Prostate gland (tissue), 2 donors: Measurements from ENCODE around the gene FZD8. TPM values are rescaled to one million over a fixed set of nuclear protein-coding genes. Genes with fewer than 3 reads are reported as not detected.

Experiments used
- DNase-seq: peaks from one replicate; pipeline ENCODE4 v3.0.0-alpha.2; 2019; ENCODE audit warnings: low spot score
- H3K27ac ChIP-seq, 2 donors: fragments of 200-600 bp; sonication (generic); 2 replicates each; pipeline ENCODE4 v1.5.1; 2017 to 2019
- H3K27me3 ChIP-seq: fragments of 200-600 bp; sonication (generic); replicated peaks from 2 replicates; pipeline ENCODE4 v1.5.1; 2019; ENCODE audit not compliant: insufficient read depth
- H3K36me3 ChIP-seq, 2 donors: fragments of 200-600 bp; sonication (generic); 1 replicate in 1 of 2; 2 replicates in 1 of 2; pipeline versions ENCODE4 v1.5.1 to v1.8.1; 2017 to 2019
- H3K4me1 ChIP-seq: fragments of 200-600 bp; sonication (generic); replicated peaks from 2 replicates; pipeline ENCODE4 v1.5.1; 2019
- H3K4me3 ChIP-seq, 2 donors: fragments of 200-600 bp; sonication (generic); 2 replicates each; pipeline ENCODE4 v1.5.1; 2017 to 2019
- H3K9me3 ChIP-seq: fragments of 200-600 bp; sonication (generic); 2 replicates; pipeline ENCODE4 v1.5.1; 2017
- POLR2A ChIP-seq: fragments of 450-650 bp; IDR thresholded peaks from one replicate; pipeline ENCODE4 v1.6.1; 2016; ENCODE audit warnings: antibody characterized with exemption, mild to moderate bottlenecking
- POLR2AphosphoS5 ChIP-seq: sonication (generic); formaldehyde crosslinking; IDR thresholded peaks from one replicate; pipeline ENCODE4 v1.6.1; 2017; ENCODE audit warnings: antibody characterized with exemption
- WGBS: methylation state at CpG from one replicate; pipeline ENCODE4 v1.1.5; 2018; 5-methylcytosine and 5-hydroxymethylcytosine counted together
- intact Hi-C: fragments of 100-400 bp; cut with DNase I; formaldehyde crosslinking; loops from one replicate; pipeline ENCODE4 v1.14.2; 2022
- total RNA-seq, 2 donors: library from RNA; depleted of rRNA; stranded (reverse); fragments of >200 nt; gene quantifications; one replicate each; pipeline ENCODE4 v1.1.0, GENCODE V29; 2016
- TF ChIP-seq, protein P1 (sequence below), 4 experiments: fragments of 200-600 bp in 2 of 4; fragments of 450-650 bp in 2 of 4; sonication (generic) in 2 of 4; IDR thresholded peaks; 1 replicate in 3 of 4; 2 replicates in 1 of 4; pipeline ENCODE4 v1.5.1; 2016 to 2019; ENCODE audit warnings: antibody characterized with exemption in 4 of 4, mild to moderate bottlenecking in 2 of 4, moderate library complexity in 2 of 4

The FZD8 gene
- total RNA-seq, 2 donors from 2014 or later, result 5.6 to 14.2 TPM

DNA sequence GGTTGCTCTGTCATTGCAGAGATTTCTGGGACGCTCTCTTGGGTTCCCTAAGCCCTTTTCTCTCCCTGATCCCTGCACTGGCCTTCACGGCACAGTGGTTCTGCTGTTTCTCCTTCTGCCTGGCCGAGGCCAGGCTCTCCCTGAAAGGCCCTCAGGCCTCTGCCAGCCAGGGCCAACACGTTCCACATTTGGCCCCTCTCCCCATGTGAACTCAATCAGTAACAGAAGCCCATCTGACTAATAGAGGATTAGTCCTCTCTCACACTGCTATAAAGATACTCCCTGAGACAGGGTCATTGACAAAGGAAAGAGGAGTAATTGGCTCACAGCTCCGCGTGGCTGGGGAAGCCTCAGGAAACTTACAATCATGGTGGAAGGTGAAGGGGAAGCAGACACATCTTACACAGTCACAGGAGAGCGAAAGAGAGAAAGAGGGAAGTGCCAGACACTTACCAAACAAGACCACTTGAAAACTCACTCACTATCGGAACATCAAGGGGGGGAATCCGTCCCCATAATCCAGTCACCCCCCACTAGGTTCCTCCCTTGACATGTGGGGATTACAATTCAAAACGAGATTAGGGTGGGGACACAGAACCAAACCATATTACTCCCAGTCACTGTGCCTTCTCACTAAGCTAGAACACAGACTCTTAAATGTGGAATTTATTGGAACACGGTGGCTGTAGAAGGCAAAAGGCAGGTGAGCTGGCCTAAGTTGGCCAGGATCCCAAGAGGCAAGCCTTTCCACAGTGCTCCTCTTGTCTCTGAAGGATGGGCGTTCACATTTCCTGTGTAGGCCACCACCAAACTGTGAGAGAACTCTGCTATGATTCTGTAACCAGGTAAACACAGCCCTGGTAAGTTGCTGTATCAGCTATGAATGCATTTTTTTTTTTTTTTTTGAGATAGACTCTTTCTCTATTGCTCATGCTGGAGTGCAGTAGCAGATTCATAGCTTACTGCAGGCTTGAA lies 8.8 kb downstream of the FZD8 start:
- no peaks in the 10 kb centered on the region for H3K9me3 ChIP-seq
- no peak overlapping the region for H3K4me3 ChIP-seq
- no peak for TF ChIP-seq POLR2AphosphoS5
- TF ChIP-seq POLR2A, result no peak
- H3K27ac ChIP-seq, result no peak overlapping the region
- WGBS, result 52% methylated on average over 12 of the region's 12 CpGs
- DNase-seq, result no peak
- intact Hi-C loops, result no loop called here
- H3K27me3 ChIP-seq, result no peaks in the 10 kb centered on the region
- H3K4me1 ChIP-seq, result no peaks in the 10 kb centered on the region
- H3K36me3 ChIP-seq, result no peaks in the 10 kb centered on the region

DNA sequence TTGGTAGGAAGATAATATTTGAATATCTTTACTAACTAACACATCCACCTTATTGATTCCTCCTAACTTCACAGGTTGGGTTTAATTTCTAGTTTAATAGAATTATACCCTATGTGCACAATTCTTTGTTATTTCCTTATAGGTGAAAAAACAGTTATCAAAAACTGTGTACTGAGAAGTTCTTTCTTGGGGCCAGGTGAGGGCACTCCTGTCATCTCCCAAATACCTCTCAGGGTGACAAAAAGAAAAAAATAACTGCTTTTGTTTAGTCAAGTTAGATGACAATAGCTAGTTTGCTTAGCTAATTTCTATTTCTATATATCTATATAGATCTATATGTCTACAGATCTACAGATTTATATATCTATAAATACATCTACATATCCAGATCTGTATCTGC lies 10.1 kb downstream of the FZD8 start:
- TF ChIP-seq POLR2A, result no peak
- no peak for TF ChIP-seq POLR2AphosphoS5
- TF ChIP-seq, protein P1, sequence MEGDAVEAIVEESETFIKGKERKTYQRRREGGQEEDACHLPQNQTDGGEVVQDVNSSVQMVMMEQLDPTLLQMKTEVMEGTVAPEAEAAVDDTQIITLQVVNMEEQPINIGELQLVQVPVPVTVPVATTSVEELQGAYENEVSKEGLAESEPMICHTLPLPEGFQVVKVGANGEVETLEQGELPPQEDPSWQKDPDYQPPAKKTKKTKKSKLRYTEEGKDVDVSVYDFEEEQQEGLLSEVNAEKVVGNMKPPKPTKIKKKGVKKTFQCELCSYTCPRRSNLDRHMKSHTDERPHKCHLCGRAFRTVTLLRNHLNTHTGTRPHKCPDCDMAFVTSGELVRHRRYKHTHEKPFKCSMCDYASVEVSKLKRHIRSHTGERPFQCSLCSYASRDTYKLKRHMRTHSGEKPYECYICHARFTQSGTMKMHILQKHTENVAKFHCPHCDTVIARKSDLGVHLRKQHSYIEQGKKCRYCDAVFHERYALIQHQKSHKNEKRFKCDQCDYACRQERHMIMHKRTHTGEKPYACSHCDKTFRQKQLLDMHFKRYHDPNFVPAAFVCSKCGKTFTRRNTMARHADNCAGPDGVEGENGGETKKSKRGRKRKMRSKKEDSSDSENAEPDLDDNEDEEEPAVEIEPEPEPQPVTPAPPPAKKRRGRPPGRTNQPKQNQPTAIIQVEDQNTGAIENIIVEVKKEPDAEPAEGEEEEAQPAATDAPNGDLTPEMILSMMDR (IDR thresholded peaks at IDR 0.05), result no peak
- no peak for DNase-seq
- Histone ChIP-seq H3K27me3 (no peaks in the 10 kb centered on the region), H3K9me3 (no peaks in the 10 kb centered on the region), H3K27ac (no peak overlapping the region), H3K4me3 (no peak overlapping the region), H3K4me1 (no peaks in the 10 kb centered on the region), H3K36me3 (no peaks in the 10 kb centered on the region)
- intact Hi-C loops, result no loop called here

DNA sequence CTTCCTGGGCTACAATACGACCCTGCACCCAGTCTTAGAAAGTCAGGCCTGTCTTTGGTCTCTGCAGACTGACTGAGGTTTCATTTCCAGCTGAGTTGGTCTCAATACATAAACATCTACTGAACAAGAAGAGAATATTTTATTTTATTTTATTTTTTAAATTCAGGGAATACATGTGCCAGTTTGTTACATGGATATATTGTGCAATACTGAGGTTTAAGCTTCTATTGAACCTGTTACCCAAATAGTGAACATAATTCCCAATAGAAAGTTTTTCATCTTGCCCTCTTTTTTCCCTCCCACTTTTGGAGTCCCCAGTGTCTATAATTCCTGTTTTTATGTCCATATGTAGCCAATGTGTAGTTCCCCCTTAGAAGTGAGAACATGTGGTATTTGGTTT lies 10.7 kb downstream of the FZD8 start:
- intact Hi-C loops, result no loop called here

DNA sequence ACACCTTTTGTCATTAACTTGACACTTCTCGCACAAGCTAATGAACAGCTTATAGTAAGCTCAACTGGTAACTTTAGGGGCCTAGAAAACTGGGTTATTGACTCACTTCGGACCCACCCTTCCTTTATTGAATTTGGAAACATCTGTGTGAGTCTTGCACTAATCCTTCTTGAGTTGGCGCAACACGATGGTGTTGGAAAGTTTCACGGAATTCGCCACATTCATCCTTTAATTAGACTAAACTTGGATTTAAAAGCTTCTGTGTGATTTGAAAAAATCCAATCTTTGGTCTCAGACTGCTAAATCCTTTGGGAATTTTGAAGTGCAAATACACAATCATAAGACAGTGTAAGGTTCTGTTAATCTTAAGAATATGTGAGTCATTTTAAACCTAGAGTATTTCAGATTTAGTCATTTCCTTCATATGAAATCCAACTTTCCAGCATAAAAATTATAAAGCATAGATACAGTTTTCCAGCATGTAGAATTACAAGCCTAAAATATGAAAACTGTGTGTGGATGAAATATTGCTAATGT lies 15.1 kb downstream of the FZD8 start:
- no peak for DNase-seq
- Histone ChIP-seq H3K9me3 (no peaks in the 10 kb centered on the region), H3K27me3 (no peaks in the 10 kb centered on the region), H3K36me3 (no peaks in the 10 kb centered on the region), H3K4me3 (no peak overlapping the region), H3K4me1 (no peaks in the 10 kb centered on the region), H3K27ac (no peak overlapping the region)
- intact Hi-C loops, result no loop called here
- 81% methylated on average over 6 of the region's 6 CpGs for WGBS
- TF ChIP-seq, protein P1 (IDR thresholded peaks at IDR 0.05), result no peak
- no peak for TF ChIP-seq POLR2AphosphoS5
- TF ChIP-seq POLR2A, result no peak

More for the DNA sequence above, 10.7 kb downstream of the FZD8 start:
- H3K27me3 ChIP-seq, result no peaks in the 10 kb centered on the region
- TF ChIP-seq, protein P1 (IDR thresholded peaks at IDR 0.05), result no peak
- TF ChIP-seq POLR2AphosphoS5, result no peak
- 84% methylated on average over 1 of the region's 1 CpG for WGBS
- H3K4me1 ChIP-seq, result no peaks in the 10 kb centered on the region
- H3K4me3 ChIP-seq, result no peak overlapping the region
- H3K27ac ChIP-seq, result no peak overlapping the region
- DNase-seq, result no peak
- no peaks in the 10 kb centered on the region for H3K36me3 ChIP-seq
- no peaks in the 10 kb centered on the region for H3K9me3 ChIP-seq

DNA sequence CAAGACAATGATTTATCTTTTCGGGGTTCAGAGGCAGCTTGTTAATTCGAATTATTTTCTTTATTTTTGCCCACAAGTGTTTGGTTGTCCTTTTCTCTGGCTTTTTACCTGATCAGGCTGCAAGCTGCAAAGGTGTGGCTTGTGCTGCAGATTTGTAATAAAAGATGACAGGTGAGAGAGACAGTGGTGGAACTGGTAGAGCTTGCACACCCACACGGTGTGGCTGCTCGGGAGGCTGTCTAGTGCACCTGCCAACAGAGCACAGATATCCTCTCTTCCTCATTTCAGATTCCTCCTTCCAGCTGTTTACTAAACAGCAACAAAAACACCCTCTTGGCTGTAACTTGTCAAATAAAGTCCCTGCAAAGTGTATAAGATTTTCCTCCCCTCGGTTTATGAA lies 27.8 kb downstream of the FZD8 start:
- Histone ChIP-seq H3K36me3 (no peaks in the 10 kb centered on the region), H3K9me3 (no peaks in the 10 kb centered on the region), H3K4me1 (no peaks in the 10 kb centered on the region), H3K27me3 (no peaks in the 10 kb centered on the region), H3K4me3 (no peak overlapping the region), H3K27ac (no peak overlapping the region)
- intact Hi-C loops, result no loop called here
- TF ChIP-seq, protein P1 (IDR thresholded peaks at IDR 0.05), result no peak
- TF ChIP-seq POLR2A (no peak), POLR2AphosphoS5 (no peak)
- 47% methylated on average over 5 of the region's 5 CpGs for WGBS
- no peak for DNase-seq
